Measurements from ENCODE around the gene CCDC116.
"Not testable (repeated sequence)": the region's sequence is repeated elsewhere in the genome, so short reads cannot be mapped to it uniquely, and the experiment has no call there.

CCDC116 gene

DNA sequence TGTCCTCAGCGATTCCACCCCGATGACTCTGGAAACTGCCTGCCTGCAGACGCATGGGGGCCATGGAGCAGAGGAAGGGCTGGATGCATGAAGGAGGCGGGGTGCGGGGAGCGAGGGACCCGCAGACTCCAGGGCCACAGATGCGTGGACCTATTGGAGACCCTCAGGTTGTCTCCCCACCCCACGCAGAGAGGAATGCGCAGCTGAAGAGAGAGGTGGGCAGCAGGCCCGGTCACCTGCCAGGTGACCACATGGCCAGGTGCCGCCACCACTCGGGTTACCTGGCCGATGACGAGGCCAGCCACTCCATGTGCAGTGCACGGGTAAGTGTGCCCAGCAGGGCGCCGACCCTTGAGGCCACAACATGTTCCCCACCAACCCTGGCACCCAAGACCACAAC is 371 bp downstream of the CCDC116 start:
- no peak for DNase-seq

DNA sequence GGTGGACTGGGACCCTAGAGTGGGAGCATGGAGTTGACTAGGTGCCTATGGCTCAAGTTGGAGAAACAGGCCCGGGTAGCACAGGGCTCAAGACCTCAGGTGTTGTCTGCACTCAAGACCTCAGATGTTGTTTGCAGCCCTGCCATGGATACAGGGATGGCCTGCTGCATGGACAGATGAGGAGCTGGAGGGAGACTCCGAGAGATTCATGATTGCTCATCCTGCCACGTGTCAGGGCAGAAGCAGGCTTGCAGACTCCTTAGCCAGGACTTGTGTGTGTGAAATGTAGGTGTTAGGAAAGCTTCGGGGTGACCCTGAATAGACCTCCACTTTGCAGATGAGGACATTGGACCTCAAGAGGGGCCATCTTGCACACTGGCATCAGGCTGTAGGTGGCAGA is 921 bp downstream of the CCDC116 start:
- no peak for DNase-seq

DNA sequence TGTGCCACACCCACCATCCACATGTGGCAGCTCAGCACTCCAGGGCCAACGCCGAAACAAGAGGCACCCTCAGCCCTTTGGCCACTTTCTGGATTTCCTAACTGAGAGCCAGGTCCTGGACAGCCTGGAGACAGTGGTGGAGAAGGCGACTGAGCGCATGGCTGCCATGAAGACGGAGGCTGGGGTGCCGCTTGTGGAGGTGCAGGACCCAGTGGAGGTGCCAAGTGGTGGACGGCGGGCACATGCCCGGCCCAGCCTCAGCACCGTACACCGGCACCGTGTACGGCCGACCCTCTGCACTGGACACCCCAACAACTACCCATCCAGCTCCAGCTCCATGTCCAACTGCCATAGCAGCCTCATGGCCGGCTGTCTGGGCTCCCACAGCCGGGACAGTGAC is 1.5 kb downstream of the CCDC116 start:
- DNase-seq = no peak

DNA sequence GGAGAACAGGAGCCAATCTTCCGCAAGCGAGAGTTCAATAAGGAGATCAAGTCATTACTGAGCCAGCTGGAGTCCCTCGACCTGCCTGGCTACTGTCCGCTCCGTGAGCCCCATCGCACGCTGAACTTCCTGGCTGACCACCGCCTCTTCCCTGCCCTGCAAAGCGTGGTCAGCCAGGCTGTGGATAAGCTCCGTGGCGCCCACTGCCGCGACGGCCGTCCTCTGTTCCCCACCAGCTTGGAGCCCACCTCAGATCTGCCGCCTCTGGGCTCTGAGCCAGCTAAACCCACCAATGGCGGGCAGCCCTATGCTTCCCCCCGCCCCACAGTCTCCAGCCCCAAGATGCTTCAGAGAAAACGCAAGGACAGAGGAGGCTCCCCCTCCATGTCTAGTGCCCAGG is 2.3 kb downstream of the CCDC116 start:
- no peak for DNase-seq

DNA sequence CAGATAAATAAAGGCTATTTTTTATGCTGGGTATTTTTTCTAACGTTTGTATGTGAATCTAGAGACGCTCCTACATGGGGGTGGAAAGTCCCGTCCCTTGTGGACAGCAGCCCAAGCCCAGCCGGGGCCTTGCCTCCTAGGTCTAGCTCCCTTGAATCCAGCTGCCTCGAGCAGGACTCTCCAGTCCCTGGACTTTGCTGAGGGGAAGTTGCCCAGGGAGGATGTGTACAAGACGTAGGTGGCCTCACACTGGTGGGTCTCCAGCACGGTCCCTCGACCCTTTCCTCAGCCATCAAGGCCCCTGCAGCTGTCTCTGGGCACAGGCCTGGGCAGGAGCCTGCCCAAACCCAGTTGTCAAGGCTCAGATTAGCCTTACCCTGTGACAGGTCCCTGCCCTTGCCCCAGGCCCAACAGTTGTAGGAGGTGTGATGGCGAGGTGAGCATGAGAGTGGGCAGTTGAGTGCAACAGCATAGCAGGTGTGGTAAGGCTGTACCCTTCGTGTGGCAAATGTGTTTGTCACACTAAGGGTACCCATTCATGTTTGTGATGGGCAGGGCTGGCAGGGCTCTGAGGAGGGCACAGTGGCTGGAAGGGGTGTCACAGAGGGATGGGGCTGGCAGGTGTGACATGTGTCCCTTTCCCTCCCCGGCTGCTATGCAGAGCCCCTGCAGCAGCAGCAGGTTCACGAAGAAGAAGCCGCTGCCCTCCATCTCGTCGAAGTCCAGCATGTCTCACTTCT is 3.4 kb downstream of the CCDC116 start:
- no peak for DNase-seq

DNA sequence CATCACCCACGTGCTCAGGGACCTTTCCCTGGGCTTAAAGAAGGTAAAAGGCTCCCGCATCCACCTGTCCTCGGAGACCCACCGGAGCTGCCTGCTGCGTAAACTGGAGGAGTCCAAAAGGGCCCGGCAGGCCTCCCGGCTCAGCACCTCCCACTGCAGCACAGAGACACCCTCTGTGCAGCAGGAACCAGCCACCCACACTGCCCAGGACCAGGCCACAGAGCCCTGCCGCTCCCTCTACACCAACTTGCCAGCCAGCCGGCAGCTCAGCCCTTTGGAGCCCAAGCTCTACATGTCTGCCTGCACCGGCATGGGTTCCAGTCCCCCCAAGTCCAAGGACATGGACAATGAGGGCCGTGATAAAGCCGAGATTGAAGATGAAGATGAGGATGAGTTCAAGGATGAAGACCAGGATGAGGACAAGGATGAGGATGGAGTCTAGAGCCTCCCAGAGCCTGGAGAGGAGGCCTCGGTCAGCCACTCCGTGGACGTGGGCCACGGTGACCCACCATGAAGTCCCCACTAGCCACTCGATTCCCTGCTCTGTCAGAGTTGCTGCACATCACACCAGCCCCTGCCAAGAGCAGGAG is 4.2 kb downstream of the CCDC116 start:
- DNase-seq = no peak

DNA sequence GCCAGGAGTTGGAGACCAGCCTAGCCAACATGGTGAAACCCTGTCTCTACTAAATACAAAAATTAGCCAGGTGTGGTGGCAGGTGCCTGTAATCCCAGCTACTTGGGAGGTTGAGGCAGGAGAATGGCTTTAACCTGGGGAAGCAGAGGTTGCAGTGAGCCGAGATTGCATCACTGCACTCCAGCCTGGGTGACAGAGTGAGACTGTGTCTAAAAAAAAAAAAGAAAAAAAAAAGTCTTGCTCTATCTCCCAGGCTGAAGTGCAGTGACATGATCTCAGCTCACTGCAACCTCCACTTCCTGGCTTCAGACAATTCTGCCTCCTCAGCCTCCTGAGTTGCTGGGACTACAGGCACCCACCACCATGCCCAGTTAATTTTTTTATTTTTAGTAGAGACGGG is 4.9 kb downstream of the CCDC116 start:
- DNase-seq = not testable (repeated sequence)

DNA sequence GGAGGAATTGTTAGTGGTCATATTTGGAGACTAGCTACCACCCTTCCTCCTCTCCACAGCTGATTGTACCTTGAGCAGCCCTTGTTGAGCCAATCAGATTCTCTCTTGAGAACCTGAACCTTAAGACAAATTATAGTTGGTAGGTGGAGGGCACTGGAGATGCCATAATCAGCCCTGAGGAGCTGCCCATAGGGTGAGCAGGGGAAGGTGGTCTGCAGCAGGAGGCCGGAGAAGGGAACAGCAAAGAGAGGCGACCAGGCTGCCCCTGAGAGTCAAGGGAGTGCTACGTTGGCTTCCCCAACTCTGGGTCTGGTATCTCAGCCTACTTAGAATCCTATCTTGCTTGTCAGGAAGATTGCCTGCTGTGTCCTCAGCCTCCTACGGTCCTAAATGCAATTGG is 6.8 kb downstream of the CCDC116 start:
- no peak for DNase-seq

DNA sequence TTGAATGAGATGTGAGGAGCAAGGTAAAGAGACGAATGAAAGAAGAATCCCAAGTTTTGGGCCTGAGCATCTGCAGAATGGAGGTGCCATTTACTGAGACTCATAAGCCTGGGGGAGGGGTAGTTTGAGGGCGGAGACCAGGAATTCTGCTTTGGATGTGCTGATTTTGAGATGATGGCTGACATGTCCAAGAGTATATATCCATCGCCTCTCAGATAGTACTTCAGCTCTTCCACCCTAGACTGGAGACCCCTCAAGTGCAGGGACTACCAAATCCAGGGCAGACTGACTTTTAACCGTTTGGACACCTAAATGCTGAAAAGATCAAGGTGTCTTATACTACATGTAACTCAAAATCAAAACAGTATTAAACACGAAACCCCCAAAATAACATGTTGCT is 8.2 kb downstream of the CCDC116 start:
- no peak for DNase-seq

DNA sequence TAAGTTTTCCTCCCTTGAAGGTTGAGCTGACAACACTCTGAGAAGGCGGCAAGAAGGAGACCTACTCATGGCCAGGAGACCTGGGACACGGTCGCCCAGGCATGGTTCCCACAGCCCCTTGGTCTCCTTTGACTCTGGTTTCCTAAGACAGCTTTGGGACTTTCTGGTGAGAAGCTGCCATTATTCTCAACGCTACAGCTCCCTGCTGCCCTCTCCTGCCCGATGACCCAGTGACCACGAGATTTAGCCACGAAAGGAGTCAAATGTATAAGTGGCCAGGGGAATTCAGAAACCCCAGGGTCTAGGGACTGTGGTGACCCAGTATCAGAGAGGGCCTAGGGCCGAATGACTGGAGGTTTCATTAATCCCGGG is 8.8 kb downstream of the CCDC116 start:
- peak; percentile 29 to 49 for DNase-seq

DNA sequence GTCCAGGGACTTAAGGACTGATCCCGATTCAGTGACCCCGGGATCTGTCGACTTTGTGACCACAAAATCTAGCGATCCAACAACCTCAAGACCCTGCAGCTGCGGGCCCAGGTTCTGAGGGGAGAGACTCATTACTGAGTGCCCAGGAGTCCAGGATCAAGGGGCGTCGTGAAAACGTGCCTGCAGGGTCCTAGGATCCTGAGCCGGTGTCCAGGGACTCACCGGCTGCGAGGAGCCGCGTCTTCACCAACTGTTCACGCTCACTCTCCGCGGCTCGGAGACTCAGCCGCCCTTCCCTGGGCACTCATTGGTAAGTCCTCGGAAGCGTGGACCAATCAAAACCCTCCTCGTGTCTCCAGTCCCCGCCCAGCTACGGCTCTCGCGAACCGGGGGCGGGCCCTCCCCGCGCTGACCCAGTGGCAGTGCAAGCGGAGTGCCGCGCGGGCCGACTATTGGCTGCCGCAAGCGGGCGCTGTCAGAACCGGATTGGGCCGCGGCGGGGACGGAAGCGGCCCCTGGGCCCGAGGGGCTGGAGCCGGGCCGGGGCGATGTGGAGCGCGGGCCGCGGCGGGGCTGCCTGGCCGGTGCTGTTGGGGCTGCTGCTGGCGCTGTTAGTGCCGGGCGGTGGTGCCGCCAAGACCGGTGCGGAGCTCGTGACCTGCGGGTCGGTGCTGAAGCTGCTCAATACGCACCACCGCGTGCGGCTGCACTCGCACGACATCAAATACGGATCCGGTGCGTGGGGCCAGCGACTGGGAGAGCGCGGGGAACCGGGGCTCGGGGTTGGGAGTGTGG is 9.4 kb downstream of the CCDC116 start, which contains the start of gene SDF2L1:
Gene SDF2L1, plus strand, starts transcription at position 514 of the 795 bp plus-strand sequence. Its CDS starts 35 bp downstream, at position 549.
- DNase-seq = peak; percentile 90 to 97

DNA sequence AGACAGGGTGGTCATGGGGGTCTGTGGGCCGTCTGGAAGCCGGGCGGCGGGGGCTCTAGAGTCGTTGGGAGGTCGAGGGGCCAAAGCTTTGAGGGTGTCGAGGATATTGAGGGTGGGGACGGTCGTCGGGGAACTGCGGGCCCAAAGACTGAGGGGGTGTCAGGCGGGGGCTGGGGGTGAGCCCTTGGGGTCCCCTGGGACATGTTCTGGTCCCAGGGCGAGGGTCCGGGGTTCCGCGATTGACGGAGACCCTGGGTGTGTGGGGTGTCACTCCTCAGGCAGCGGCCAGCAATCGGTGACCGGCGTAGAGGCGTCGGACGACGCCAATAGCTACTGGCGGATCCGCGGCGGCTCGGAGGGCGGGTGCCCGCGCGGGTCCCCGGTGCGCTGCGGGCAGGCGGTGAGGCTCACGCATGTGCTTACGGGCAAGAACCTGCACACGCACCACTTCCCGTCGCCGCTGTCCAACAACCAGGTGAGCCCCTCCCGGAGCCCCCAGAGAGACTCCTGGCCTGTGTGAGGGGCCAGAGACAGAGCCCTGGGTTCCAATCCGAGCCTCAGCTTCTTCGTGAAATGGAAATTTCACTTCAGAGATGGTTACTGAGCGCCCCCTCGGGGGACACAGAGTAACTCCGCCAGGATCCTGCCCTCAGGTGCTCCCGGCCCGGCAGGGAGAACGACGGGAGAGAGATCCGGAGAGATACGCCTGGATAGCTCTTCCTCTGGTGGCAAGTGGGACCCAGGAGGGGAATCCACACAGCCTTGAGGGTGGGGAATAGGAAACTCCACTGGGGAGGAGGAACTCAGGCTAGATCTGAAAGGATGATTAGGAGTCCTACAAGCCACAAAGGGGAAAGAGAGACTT is 10.3 kb downstream of the CCDC116 start:
- DNase-seq = peak; percentile 46 to 51

DNA sequence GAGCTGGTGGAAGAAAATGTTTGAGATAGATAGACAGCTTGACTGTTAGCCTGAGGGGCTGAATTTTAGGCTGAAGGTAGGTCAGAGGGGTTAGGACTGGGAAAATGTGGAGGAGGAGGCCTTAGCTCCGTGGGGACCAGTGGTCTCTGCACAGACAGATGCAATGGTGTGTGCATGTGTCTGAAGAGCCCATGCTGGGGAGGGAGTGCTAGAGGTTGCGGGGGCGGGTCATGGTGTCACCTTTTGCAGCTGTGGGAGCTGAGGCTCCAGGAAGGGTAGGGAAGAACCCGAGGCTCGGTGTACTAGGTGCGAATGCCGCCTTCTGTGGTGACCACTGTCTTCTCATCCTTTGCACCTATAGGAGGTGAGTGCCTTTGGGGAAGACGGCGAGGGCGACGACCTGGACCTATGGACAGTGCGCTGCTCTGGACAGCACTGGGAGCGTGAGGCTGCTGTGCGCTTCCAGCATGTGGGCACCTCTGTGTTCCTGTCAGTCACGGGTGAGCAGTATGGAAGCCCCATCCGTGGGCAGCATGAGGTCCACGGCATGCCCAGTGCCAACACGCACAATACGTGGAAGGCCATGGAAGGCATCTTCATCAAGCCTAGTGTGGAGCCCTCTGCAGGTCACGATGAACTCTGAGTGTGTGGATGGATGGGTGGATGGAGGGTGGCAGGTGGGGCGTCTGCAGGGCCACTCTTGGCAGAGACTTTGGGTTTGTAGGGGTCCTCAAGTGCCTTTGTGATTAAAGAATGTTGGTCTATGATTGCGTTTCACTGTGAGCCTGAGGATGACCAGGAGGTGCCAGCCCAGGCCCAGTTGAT is 11.2 kb downstream of the CCDC116 start:
- DNase-seq = no peak

DNA sequence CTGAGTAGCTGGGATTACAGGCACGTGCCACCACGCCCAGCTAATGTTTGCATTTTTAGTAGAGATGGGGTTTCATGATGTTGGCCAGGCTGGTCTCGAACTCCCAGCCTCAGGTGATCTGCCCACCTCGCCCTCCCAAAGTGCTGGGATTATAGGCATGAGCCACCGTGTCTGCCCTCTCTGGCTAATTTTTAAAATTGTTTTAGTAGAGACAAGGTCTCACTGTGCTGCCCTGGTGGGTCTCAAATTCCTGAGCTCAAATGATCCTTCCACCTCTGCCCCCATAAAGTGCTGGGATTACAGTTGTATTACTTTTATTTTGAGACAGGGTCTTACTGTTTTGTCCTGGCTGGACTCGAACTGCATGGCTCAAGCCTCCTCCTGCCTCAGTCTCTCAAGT is 13.0 kb downstream of the CCDC116 start:
- DNase-seq = not testable (repeated sequence)

DNA sequence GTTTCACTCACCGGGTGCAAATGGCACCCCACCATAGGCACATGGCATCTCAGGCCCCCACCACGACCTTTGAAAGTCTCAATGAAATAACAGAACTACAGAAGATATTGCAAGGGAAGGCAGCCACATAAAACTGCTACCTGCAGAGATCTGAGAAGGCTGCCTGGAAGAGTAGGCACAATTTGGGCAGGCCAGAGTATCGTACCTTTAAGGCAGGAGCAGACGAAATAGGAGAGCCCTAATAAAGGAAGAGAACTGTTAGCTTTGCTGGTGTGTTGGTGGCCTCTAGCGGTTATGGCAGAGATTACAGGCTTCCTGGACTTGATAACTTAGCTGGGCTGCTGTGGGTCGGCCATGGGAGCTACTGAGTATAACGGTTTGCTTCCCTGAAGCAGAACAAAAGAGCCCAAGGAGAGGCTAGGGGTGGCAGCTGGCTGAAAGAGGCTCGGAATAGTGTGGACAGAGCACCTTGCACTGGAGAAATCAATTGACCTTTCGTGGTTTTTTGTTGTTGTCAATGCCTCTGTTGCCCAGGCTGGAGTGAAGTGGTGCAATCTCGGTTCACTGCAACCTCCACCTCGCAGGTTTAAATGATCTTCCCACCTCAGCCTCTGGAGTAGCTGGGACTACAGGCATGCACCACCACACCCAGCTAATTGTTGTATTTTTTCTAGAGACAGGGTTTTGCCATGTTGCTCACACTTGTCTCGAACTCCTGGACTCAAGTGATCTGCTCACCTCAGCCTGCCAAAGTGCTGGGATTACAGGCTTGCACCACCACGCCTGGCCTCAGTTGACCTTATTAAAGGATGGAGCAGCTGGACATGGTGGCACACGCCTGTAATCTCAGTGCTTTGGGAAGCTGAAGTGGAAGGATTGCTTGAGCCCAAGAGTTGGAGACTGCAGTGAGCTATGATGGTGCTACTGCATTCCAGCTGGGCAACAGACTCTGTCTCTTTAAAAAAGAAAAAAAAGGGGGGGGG is 14.3 kb downstream of the CCDC116 start:
- DNase-seq = peak; percentile 73 to 80

DNA sequence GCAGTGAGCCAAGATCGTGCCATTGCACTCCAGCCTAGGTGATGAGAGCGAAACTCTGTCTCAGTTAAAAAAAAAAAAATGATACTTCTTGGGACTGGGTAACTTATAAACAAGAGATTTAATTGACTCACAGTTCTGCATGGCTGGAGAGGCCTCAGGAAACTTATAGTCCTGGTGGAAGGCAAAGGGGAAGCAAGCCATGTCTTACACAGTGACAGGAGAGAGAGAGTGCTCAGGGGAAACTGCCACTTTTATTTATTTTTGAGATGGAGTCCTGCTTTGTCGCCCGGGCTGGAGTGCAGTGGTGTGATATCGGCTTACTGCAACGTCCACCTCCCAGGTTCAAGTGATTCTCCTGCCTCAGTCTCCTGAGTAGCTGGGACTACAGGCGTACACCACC is 17.7 kb downstream of the CCDC116 start:
- DNase-seq = no peak

DNA sequence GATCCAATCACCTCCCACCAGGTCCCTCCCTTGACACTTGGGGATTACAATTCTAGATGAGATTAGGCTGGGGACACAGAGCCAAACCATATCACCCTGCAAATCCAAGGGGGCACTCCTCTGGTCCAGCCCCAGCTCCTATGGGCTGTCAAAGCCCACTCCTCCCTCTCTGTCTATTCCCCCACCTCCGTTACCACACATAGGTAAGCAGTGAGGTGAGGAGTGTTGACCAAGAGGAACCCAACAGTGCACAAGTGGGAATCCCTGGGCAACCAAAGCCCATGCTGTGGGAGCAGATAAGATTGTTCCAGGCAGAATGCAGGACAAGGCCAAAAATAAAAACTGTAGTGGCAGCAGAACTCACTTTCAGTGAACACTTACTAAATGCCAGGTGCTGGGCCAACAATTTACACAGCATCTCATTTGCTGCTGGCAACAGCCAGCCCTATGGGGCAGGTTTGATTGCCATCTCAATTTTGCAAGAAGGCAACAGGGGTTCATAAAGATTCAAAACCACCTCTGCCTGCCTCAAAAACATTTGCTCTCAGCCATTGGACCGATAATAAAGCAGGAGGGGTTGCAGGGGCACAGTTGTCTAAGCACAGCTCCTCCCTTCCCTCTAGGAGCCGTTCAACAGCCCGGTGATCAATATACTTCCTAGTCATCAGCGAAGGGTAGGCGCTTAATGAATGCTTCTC is 18.4 kb downstream of the CCDC116 start:
- DNase-seq = no peak

DNA sequence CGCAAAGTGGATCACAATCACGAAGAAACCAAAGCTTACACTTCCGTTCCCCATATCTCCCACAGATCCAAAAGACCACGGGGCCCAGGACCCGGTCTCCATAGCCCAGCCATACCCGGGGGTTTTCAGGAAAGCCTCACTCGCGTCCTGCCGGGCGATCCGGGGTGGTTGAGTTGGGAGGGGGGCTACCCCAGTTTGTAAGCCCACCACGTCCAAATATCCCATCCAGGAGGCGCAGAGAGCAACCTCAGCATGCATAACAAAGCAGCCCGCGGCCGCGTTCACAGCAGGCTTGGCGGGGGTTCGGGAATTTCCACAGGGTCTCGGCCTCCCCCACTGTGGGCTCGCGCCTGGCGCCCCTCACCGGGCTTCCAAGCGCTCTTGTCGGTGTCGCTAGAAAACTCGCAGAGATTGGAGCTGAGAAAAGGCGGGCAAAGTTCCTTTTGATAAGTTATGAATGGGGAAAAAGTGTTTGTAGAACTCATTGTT is 19.0 kb downstream of the CCDC116 start:
- no peak for DNase-seq

DNA sequence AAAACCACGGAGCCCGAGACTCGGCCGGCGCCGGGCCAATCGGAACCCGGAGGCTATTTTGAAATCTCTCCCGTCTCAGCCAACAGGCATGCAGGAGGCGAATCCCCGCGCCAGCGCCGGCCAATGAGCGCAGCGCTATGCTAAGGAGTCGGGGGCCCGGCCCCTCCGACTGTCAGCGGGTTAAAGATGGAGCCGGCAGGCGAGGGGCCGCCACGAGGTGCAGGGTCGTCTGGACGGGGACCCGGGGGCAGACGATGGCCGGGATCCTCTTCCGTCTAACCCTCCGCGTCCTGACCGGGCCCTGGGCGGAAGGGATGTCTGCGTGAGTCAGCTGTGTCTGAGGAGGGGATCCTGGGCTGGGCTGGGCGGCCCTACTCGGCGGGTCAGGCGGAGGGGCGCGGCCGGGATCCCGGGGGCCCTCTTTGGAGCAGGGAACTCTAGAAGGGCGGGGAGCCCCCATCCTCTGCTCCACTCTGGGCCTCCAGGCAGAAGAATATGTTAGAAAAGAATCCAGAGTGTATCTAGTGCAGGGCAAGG is 19.5 kb downstream of the CCDC116 start:
- peak; percentile 82 to 88 for DNase-seq

Data from AML-193 (cell line).